Epithelial cell of alveolus of lung (primary cell): ENCODE measurements around the gene EMCN. TPM values are rescaled to one million over a fixed set of nuclear protein-coding genes. Genes with fewer than 3 reads are reported as not detected.

ENCODE experiments used
- total RNA-seq: library from RNA; depleted of rRNA; stranded (reverse); fragments of >200 nt; gene quantifications from 2 replicates; pipeline ENCODE4 v1.2.1, GENCODE V29; 2015

Gene EMCN, protein sequence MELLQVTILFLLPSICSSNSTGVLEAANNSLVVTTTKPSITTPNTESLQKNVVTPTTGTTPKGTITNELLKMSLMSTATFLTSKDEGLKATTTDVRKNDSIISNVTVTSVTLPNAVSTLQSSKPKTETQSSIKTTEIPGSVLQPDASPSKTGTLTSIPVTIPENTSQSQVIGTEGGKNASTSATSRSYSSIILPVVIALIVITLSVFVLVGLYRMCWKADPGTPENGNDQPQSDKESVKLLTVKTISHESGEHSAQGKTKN
- 0.16 TPM in 1 of 2 replicates, not detected in the other for total RNA-seq

GRCh38 chr4:100517864-100518341 lies at the start of gene EMCN:
TSS of gene EMCN (minus strand) at chr4:100518022. CDS start at chr4:100517914, 108 bp downstream.

